DOHH2 (cell line): ENCODE measurements around the gene TMEM171.

Experiments used
- CTCF ChIP-seq: fragments of 200-600 bp; sonication (generic); IDR thresholded peaks from one replicate; pipeline ENCODE4 v1.5.1; 2014; ENCODE audit warnings: antibody characterized with exemption, mild to moderate bottlenecking, low read depth, low read length; ENCODE audit not compliant: poor library complexity, severe bottlenecking
- EZH2phosphoT487 ChIP-seq: fragments of 200-600 bp; sonication (generic); IDR thresholded peaks from 2 replicates; pipeline ENCODE4 v1.6.1; 2017; ENCODE audit warnings: borderline replicate concordance, mild to moderate bottlenecking, antibody characterized with exemption, low read length, moderate library complexity, mixed read lengths

- TF ChIP-seq CTCF (no peak), EZH2phosphoT487 (no peak)
Measured at GRCh38 chr5:73136055-73136562, 15.7 kb downstream of the TMEM171 start.
